ENCODE data around the gene FKBP15. TPM values are rescaled to one million over a fixed set of nuclear protein-coding genes. Genes with fewer than 3 reads are reported as not detected.

The FKBP15 gene
- polyA plus RNA-seq, 1 donor (not counting 4 experiments of a cell fraction or from before 2014, with no cell fraction given), result 22.4 TPM

GRCh38 chr9:113137196-113138168 lies 83.6 kb downstream of the FKBP15 start:
- Histone ChIP-seq H3K4me2 (ENCODE audit: control insufficient read depth, extremely low read depth, insufficient read depth, low read depth, low read length) (no peak overlapping the region), H3K36me3 (ENCODE audit: control insufficient read depth in 2 of 2, extremely low read depth in 1 of 2, insufficient read depth in 2 of 2, low read length in 2 of 2) (no peaks in the 10 kb centered on the region), H3K79me2 (ENCODE audit: control insufficient read depth, insufficient read depth, low read length) (no peaks in the 10 kb centered on the region), H3K27ac (ENCODE audit: control insufficient read depth, insufficient read depth, low read length) (no peak overlapping the region), H3K4me1 (ENCODE audit: control insufficient read depth, extremely low read depth, insufficient read depth, low read length) (no peaks in the 10 kb centered on the region), H4K20me1 (ENCODE audit: control insufficient read depth, extremely low read depth, insufficient read depth, low read length) (no peaks in the 10 kb centered on the region), H3K9me3 (ENCODE audit: control insufficient read depth, low read depth, low read length) (no peaks in the 10 kb centered on the region), H2AFZ (ENCODE audit: control insufficient read depth, low read length) (no peak overlapping the region), H3K27me3 (ENCODE audit: control insufficient read depth, extremely low read depth, insufficient read depth, low read length) (peaks cover 10% of the 10 kb centered on the region), H3K9me1 (ENCODE audit: control insufficient read depth, extremely low read depth, insufficient read depth, low read length) (no peaks in the 10 kb centered on the region), H3K4me3 (ENCODE audit: control insufficient read depth in 2 of 3, extremely low read depth in 1 of 3, insufficient read depth in 2 of 3, low read depth in 1 of 3, low read length in 3 of 3) (no peak overlapping the region), H3K9ac (ENCODE audit: control insufficient read depth, extremely low read depth, insufficient read depth, low read length) (no peak overlapping the region)
- DNase-seq (ENCODE audit: low read depth, low spot score), result no peak
- FAIRE-seq, result no peak
- dilution Hi-C loops (cut with MboI; ENCODE audit: extremely low pct_ligation_motif_present, low sequenced_read_pairs), result no loop called here
- TF ChIP-seq CTCF (optimal IDR thresholded peaks at IDR 0.05 in 1 of 3, IDR thresholded peaks at IDR 0.05 in 1 of 3, conservative IDR thresholded peaks at IDR 0.05 in 1 of 3; ENCODE audit: extremely low read depth in 1 of 3, insufficient read depth in 2 of 3, low read length in 3 of 3), result no peak
- TF ChIP-seq EZH2 (IDR thresholded peaks at IDR 0.05; ENCODE audit: low read length), result no peak

- dilution Hi-C loops (cut with MboI; ENCODE audit: extremely low pct_ligation_motif_present, low sequenced_read_pairs), result no loop called here
These were observed 89.4 kb downstream of the FKBP15 start for GRCh38 chr9:113131689-113132151.

More at GRCh38 chr9:113131689-113132151, 89.4 kb downstream of the FKBP15 start:
- Histone ChIP-seq H3K36me3 (ENCODE audit: control insufficient read depth in 2 of 2, extremely low read depth in 1 of 2, insufficient read depth in 2 of 2, low read length in 2 of 2) (no peaks in the 10 kb centered on the region), H3K9me3 (ENCODE audit: control insufficient read depth, low read depth, low read length) (no peaks in the 10 kb centered on the region), H3K79me2 (ENCODE audit: control insufficient read depth, insufficient read depth, low read length) (no peaks in the 10 kb centered on the region), H3K9ac (ENCODE audit: control insufficient read depth, extremely low read depth, insufficient read depth, low read length) (no peak overlapping the region), H3K27ac (ENCODE audit: control insufficient read depth, insufficient read depth, low read length) (no peak overlapping the region), H3K27me3 (ENCODE audit: control insufficient read depth, extremely low read depth, insufficient read depth, low read length) (peaks cover 14% of the 10 kb centered on the region), H2AFZ (ENCODE audit: control insufficient read depth, low read length) (no peak overlapping the region), H3K9me1 (ENCODE audit: control insufficient read depth, extremely low read depth, insufficient read depth, low read length) (no peaks in the 10 kb centered on the region), H3K4me2 (ENCODE audit: control insufficient read depth, extremely low read depth, insufficient read depth, low read depth, low read length) (no peak overlapping the region), H4K20me1 (ENCODE audit: control insufficient read depth, extremely low read depth, insufficient read depth, low read length) (no peaks in the 10 kb centered on the region), H3K4me1 (ENCODE audit: control insufficient read depth, extremely low read depth, insufficient read depth, low read length) (no peaks in the 10 kb centered on the region), H3K4me3 (ENCODE audit: control insufficient read depth in 2 of 3, extremely low read depth in 1 of 3, insufficient read depth in 2 of 3, low read depth in 1 of 3, low read length in 3 of 3) (no peak overlapping the region)
- DNase-seq (ENCODE audit: low read depth, low spot score), result no peak
- no peak for FAIRE-seq
- TF ChIP-seq CTCF (optimal IDR thresholded peaks at IDR 0.05 in 1 of 3, IDR thresholded peaks at IDR 0.05 in 1 of 3, conservative IDR thresholded peaks at IDR 0.05 in 1 of 3; ENCODE audit: extremely low read depth in 1 of 3, insufficient read depth in 2 of 3, low read length in 3 of 3), result no peak
- no peak for TF ChIP-seq EZH2 (IDR thresholded peaks at IDR 0.05; ENCODE audit: low read length)
